Gastroesophageal sphincter (tissue), 3 donors: ENCODE measurements around the gene SPATA16.

Experiments
- CTCF ChIP-seq, 4 experiments: fragments of 200-600 bp in 2 of 4; fragments of 450-650 bp in 2 of 4; sonication (generic) in 1 of 4; IDR thresholded peaks; one replicate each; pipeline ENCODE4 v1.5.1; 2017 to 2019; ENCODE audit warnings: antibody characterized with exemption in 4 of 4, mild to moderate bottlenecking in 2 of 4, moderate library complexity in 2 of 4
- EP300 ChIP-seq: sonication (generic); formaldehyde crosslinking; IDR thresholded peaks from one replicate; pipeline ENCODE4 v1.6.1; 2017; ENCODE audit warnings: antibody characterized with exemption, mild to moderate bottlenecking
- POLR2A ChIP-seq, 2 donors: fragments of 450-650 bp; IDR thresholded peaks; one replicate each; pipeline ENCODE4 v1.6.1; 2017; ENCODE audit warnings: antibody characterized with exemption in 2 of 2, mild to moderate bottlenecking in 2 of 2, moderate library complexity in 1 of 2

GRCh38 chr3:173065543-173065981 is 75.5 kb downstream of the SPATA16 start:
- TF ChIP-seq CTCF (IDR thresholded peaks at IDR 0.05) (no peak), POLR2A (IDR thresholded peaks at IDR 0.05) (no peak), EP300 (no peak)
